ENCODE data around the gene ZNF77.

GRCh38 chr19:2912306-2912705 is 32.5 kb downstream of the ZNF77 start:
- no peak for TF ChIP-seq CTCF (conservative IDR thresholded peaks at IDR 0.05; ENCODE audit: low read depth, low read length)
- TF ChIP-seq EZH2 (IDR thresholded peaks at IDR 0.05; ENCODE audit: low read length, unreplicated experiment), result no peak
